HepG2 (cell line): ENCODE data around the gene SLC2A11. TPM values are rescaled to one million over a fixed set of nuclear protein-coding genes. Genes with fewer than 3 reads are reported as not detected.

Experiments
- ATAC-seq: fragments of 200-7000 bp; cut with Tn5 transposase; 3 replicates; pipeline ENCODE4 v1.9.1; 2020; ENCODE audit warnings: mild to moderate bottlenecking, moderate library complexity
- BruUV-seq: library from RNA; stranded (reverse); fragments of 400-500 nt; replicated peaks from 2 replicates; lab custom pipeline; 2021; lab: Mats Ljungman, UMichigan
- CTCF ChIA-PET: fragments of 300-600 bp; formaldehyde crosslinking; extraction: SDS; loops from one replicate; lab custom pipeline; 2021; ENCODE audit warnings: low total read pairs, inconsistent platforms, low intra/inter-chr PET ratio; lab: Yijun Ruan, JAX
- POLR2A ChIA-PET: fragments of 350-600 bp; sonication (Branson Sonifier 250); formaldehyde crosslinking; loops from one replicate; lab custom pipeline; 2020; ENCODE audit warnings: antibody characterized with exemption, inconsistent platforms; lab: Yijun Ruan, JAX
- DNase-seq: peaks from one replicate; pipeline ENCODE4 v3.0.0-alpha.2; 2015; ENCODE audit warnings: low spot score
- FAIRE-seq: peaks from 3 replicates; lab custom pipeline; 2011; peaks lifted over from hg19 to GRCh38; lab: Jason Lieb, UNC
- H2AFZ ChIP-seq: one replicate; pipeline ENCODE4 v1.6.1; 2011; ENCODE audit warnings: low read length, inconsistent platforms
- H3K27ac ChIP-seq: fragments of 300-600 bp; 3 replicates; pipeline ENCODE4 v1.8.0; 2011; ENCODE audit warnings: mixed run types, mild to moderate bottlenecking, mixed read lengths, low read length, inconsistent platforms; ENCODE audit not compliant: insufficient read depth; ENCODE audit errors: extremely low read length
- H3K27me3 ChIP-seq, 2 experiments: fragments of 200-600 bp in 1 of 2; 2 replicates in 1 of 2; 3 replicates in 1 of 2; pipeline versions ENCODE4 v1.6.0 to v1.8.0; 2011; ENCODE audit warnings: low read length in 2 of 2, mild to moderate bottlenecking in 2 of 2, moderate library complexity in 2 of 2, inconsistent platforms in 1 of 2; ENCODE audit not compliant: insufficient read depth in 2 of 2, control insufficient read depth in 1 of 2
- H3K36me3 ChIP-seq, 2 experiments: fragments of 200-600 bp in 1 of 2; replicated peaks in 1 of 2; 2 replicates in 1 of 2; 3 replicates in 1 of 2; pipeline versions ENCODE4 v1.5.1 to v1.8.0; 2011; ENCODE audit warnings: low read length in 2 of 2, inconsistent platforms in 1 of 2; ENCODE audit not compliant: insufficient read depth in 2 of 2, control insufficient read depth in 1 of 2
- H3K4me1 ChIP-seq: 2 replicates; pipeline ENCODE4 v1.5.1; 2012; ENCODE audit warnings: low read length, inconsistent platforms; ENCODE audit not compliant: insufficient read depth
- H3K4me2 ChIP-seq: 2 replicates; pipeline ENCODE4 v1.6.0; 2011; ENCODE audit warnings: low read depth, low read length, inconsistent platforms
- H3K4me3 ChIP-seq, 3 experiments: fragments of 200-600 bp in 1 of 3; sonication (generic), shearing (Covaris generic) in 1 of 3; replicated peaks in 1 of 3; 2 replicates each; pipeline ENCODE4 v1.5.1; 2011 to 2016; ENCODE audit warnings: low read length in 3 of 3, inconsistent platforms in 2 of 3, low read depth in 2 of 3, mild to moderate bottlenecking in 2 of 3, control low read depth in 1 of 3, mixed read lengths in 1 of 3; ENCODE audit not compliant: insufficient read depth in 1 of 3
- H3K79me2 ChIP-seq: one replicate; pipeline ENCODE4 v1.6.1; 2011; ENCODE audit warnings: low read length, inconsistent platforms; ENCODE audit not compliant: insufficient read depth
- H3K9ac ChIP-seq: 2 replicates; pipeline ENCODE4 v1.6.0; 2011; ENCODE audit warnings: mild to moderate bottlenecking, low read depth, low read length, inconsistent platforms; ENCODE audit not compliant: insufficient read depth
- H3K9me3 ChIP-seq: 2 replicates; pipeline ENCODE4 v1.5.1; 2012; ENCODE audit warnings: mild to moderate bottlenecking, low read length
- H4K20me1 ChIP-seq: 2 replicates; pipeline ENCODE4 v1.6.0; 2011; ENCODE audit warnings: inconsistent platforms, mild to moderate bottlenecking, low read length, moderate library complexity; ENCODE audit not compliant: insufficient read depth
- GABPB1 ChIP-seq: IDR thresholded peaks from 2 replicates; pipeline ENCODE4 v1.6.1; 2016; ENCODE audit warnings: mild to moderate bottlenecking, missing genetic modification reagents, moderate library complexity, missing compliant biosample characterization
- HNRNPK ChIP-seq: fragments of 200-400 bp; formaldehyde crosslinking; IDR thresholded peaks from 2 replicates; pipeline ENCODE4 v1.6.1; 2018; ENCODE audit warnings: low read length, low read depth, moderate library complexity, mild to moderate bottlenecking; ENCODE audit not compliant: poor library complexity, severe bottlenecking
- PPARG ChIP-seq: conservative IDR thresholded peaks from 2 replicates; pipeline ENCODE4 v1.6.1; 2016; ENCODE audit warnings: missing biosample characterization, missing genetic modification reagents
- SKI ChIP-seq: fragments of 450-650 bp; IDR thresholded peaks from one replicate; pipeline ENCODE4 v1.6.1; 2018; ENCODE audit warnings: mild to moderate bottlenecking; ENCODE audit not compliant: partially characterized antibody
- TAF1 ChIP-seq: sonication (generic); formaldehyde crosslinking; IDR thresholded peaks from 2 replicates; pipeline ENCODE4 v1.4.0; 2020; ENCODE audit warnings: missing genetic modification reagents
- ZEB1 ChIP-seq: IDR thresholded peaks from 2 replicates; pipeline ENCODE4 v1.6.1; 2012; ENCODE audit warnings: mild to moderate bottlenecking, low read depth, inconsistent platforms; ENCODE audit not compliant: insufficient replicate concordance
- ZNF543 ChIP-seq: sonication (generic); formaldehyde crosslinking; IDR thresholded peaks from 2 replicates; pipeline ENCODE4 v1.4.0; 2020; ENCODE audit warnings: mild to moderate bottlenecking, missing genetic modification reagents
- WGBS: methylation state at CpG from one replicate; pipeline ENCODE4 v1.1.6; 2017; ENCODE audit warnings: low lambda C conversion rate; 5-methylcytosine and 5-hydroxymethylcytosine counted together
- in situ Hi-C: cut with HindIII; loops from 2 replicates; pipeline ENCODE4 v1.10.0; 2017; ENCODE audit warnings: low pct_unique_long_range_greater_than_20kb; ENCODE audit not compliant: extremely low pct_ligation_motif_present
- intact Hi-C: fragments of 100-400 bp; cut with micrococcal nuclease; formaldehyde crosslinking; loops from one replicate; pipeline ENCODE4 v1.10.0; 2022; ENCODE audit not compliant: unreplicated experiment
- polyA plus RNA-seq, 8 experiments: library from polyadenylated mRNA; depleted of rRNA in 3 of 8; stranded (reverse) in 7 of 8; unstranded in 1 of 8; fragments of >200 nt; fragmentation: Illumina TruSeq in 4 of 8; extraction: Trizol in 4 of 8; gene quantifications; 2 replicates each; pipeline versions ENCODE4 v1.2.1 to v1.2.3, GENCODE V29; 2011 to 2016; ENCODE audit warnings: low read depth in 4 of 8, missing spikeins in 1 of 8, mixed read lengths in 1 of 8; ENCODE audit not compliant: insufficient read depth in 1 of 8
- total RNA-seq, 5 experiments: library from RNA; depleted of rRNA; stranded (reverse); fragments of >200 nt; fragmentation: Illumina TruSeq; extraction: Trizol; gene quantifications; 2 replicates each; pipeline ENCODE4 v1.2.3, GENCODE V29; 2016; ENCODE audit warnings: low read depth in 1 of 5
- TF ChIP-seq, protein P1 (sequence below): sonication (generic); formaldehyde crosslinking; IDR thresholded peaks from 2 replicates; pipeline ENCODE4 v1.9.0; 2021; ENCODE audit warnings: missing genetic modification reagents, borderline replicate concordance

SLC2A11 gene
- total and polyA plus RNA-seq, 2 of the 13 experiments (the other 11 are each of a cell fraction or from before 2014, with no cell fraction given) = 15.2 to 15.4 TPM

DNA sequence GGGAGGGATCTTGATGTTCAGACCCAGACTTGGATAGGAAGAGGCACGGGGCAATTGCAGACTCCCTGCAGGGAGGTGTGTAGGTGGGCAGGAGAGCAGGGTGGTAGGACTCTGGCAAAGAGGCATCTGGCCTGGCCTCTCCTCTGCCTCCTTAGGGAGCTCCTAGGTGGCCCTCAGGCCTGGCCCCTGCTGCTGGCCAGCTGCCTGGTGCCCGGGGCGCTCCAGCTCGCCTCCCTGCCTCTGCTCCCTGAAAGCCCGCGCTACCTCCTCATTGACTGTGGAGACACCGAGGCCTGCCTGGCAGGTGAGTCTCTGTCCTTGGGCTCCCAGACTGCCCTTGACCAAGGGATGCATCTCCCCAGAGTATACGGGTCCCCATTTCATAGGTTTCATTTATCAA is 19.9 kb downstream of the SLC2A11 start:
- no peak for DNase-seq
- no peak for ATAC-seq
- H2AFZ ChIP-seq = no peak overlapping the region
- 95% methylated on average over 2 of the region's 8 CpGs for WGBS
- in situ Hi-C loops = no loop called here
- H3K4me1 ChIP-seq = peaks cover 7% of the 10 kb centered on the region; the same call in 1 of the 2 replicates
- peaks cover 14 to 35% of the 10 kb centered on the region in 2 experiments; a peak in 4 of 5 replicates for H3K36me3 ChIP-seq
- no peak overlapping the region for H3K9ac ChIP-seq
- H3K27me3 ChIP-seq = no peaks in the 10 kb centered on the region
- no peak for FAIRE-seq
- no TSS peak for BruUV-seq
- TF ChIP-seq SKI (no peak), ZEB1 (no peak), GABPB1 (CRISPR knock-in tag) (no peak), TAF1 (CRISPR knock-in tag) (no peak), ZNF543 (CRISPR knock-in tag) (no peak), HNRNPK (no peak), PPARG (CRISPR knock-in tag) (no peak)
- TF ChIP-seq, protein P1, sequence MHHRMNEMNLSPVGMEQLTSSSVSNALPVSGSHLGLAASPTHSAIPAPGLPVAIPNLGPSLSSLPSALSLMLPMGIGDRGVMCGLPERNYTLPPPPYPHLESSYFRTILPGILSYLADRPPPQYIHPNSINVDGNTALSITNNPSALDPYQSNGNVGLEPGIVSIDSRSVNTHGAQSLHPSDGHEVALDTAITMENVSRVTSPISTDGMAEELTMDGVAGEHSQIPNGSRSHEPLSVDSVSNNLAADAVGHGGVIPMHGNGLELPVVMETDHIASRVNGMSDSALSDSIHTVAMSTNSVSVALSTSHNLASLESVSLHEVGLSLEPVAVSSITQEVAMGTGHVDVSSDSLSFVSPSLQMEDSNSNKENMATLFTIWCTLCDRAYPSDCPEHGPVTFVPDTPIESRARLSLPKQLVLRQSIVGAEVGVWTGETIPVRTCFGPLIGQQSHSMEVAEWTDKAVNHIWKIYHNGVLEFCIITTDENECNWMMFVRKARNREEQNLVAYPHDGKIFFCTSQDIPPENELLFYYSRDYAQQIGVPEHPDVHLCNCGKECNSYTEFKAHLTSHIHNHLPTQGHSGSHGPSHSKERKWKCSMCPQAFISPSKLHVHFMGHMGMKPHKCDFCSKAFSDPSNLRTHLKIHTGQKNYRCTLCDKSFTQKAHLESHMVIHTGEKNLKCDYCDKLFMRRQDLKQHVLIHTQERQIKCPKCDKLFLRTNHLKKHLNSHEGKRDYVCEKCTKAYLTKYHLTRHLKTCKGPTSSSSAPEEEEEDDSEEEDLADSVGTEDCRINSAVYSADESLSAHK (CRISPR knock-in tag) = no peak
- POLR2A ChIA-PET = no interaction called here
- no peaks in the 10 kb centered on the region for H3K9me3 ChIP-seq
- intact Hi-C loops = no loop called here
- H3K4me3 ChIP-seq = no peak overlapping the region
- CTCF ChIA-PET = no interaction called here
- no peak overlapping the region for H3K4me2 ChIP-seq
- no peak overlapping the region for H3K27ac ChIP-seq
- no peaks in the 10 kb centered on the region for H4K20me1 ChIP-seq
- H3K79me2 ChIP-seq = no peaks in the 10 kb centered on the region
